Body of pancreas (tissue), 4 donors: Measurements from ENCODE around the gene APCDD1.

ENCODE experiments used
- CTCF ChIP-seq, 7 experiments: fragments of 450-650 bp in 4 of 7; fragments of 200-600 bp in 3 of 7; sonication (generic) in 3 of 7; IDR thresholded peaks; one replicate each; pipeline ENCODE4 v1.5.1; 2016 to 2019; ENCODE audit warnings: antibody characterized with exemption in 7 of 7
- POLR2A ChIP-seq, 3 donors: fragments of 450-650 bp; IDR thresholded peaks; one replicate each; pipeline ENCODE4 v1.6.1; 2016; ENCODE audit warnings: antibody characterized with exemption in 3 of 3, mild to moderate bottlenecking in 2 of 3

GRCh38 chr18:10420561-10421352 lies 33.7 kb upstream of the APCDD1 start:
- TF ChIP-seq CTCF (IDR thresholded peaks at IDR 0.05), result no peak
- TF ChIP-seq POLR2A (IDR thresholded peaks at IDR 0.05), result no peak
